Measurements from ENCODE around the gene BMPR1B. TPM values are rescaled to one million over a fixed set of nuclear protein-coding genes. Genes with fewer than 3 reads are reported as not detected.

The BMPR1B gene
- total RNA-seq, 3 donors from 2014 or later (not counting 1 experiment from before 2014, with no cell fraction given), result 0.25 TPM; not detected in 2

- no peaks in the 10 kb centered on the region for H3K27me3 ChIP-seq (ENCODE audit: control insufficient read depth, insufficient read depth, low read length)
- Mint-ChIP-seq H3K27me3 (ENCODE audit: low read depth in 2 of 2) (peaks cover 0 to 8% of the 10 kb centered on the region in 2 donors), H3K4me1 (no peaks in the 10 kb centered on the region), H3K9me3 (no peaks in the 10 kb centered on the region), H3K36me3 (no peaks in the 10 kb centered on the region), H3K27ac (no peak overlapping the region), H3K4me3 (no peak overlapping the region)
- 86% methylated on average over 2 of the region's 3 CpGs for WGBS (ENCODE audit: insufficient coverage)
- no peak for ATAC-seq
- no peak overlapping the region for H3K4me3 ChIP-seq (ENCODE audit: low read length)
- no peaks in the 10 kb centered on the region for H3K4me1 ChIP-seq (ENCODE audit: control insufficient read depth, insufficient read depth, low read length)
- TF ChIP-seq CTCF (IDR thresholded peaks at IDR 0.05), result no peak
- H3K27ac ChIP-seq (ENCODE audit: low read length), result no peak overlapping the region
- intact Hi-C loops (cut with micrococcal nuclease), result no loop called here
- no peaks in the 10 kb centered on the region for H3K9me3 ChIP-seq (ENCODE audit: control insufficient read depth, insufficient read depth, low read length)
- H3K36me3 ChIP-seq (ENCODE audit: control insufficient read depth, insufficient read depth, low read length), result no peaks in the 10 kb centered on the region
- DNase-seq, result no peak
These were observed 250.2 kb downstream of the BMPR1B start for GRCh38 chr4:95007998-95008397.

- Histone ChIP-seq H3K9me3 (ENCODE audit: control insufficient read depth, insufficient read depth, low read length) (no peaks in the 10 kb centered on the region), H3K27ac (ENCODE audit: low read length) (no peak overlapping the region), H3K36me3 (ENCODE audit: control insufficient read depth, insufficient read depth, low read length) (no peaks in the 10 kb centered on the region), H3K27me3 (ENCODE audit: control insufficient read depth, insufficient read depth, low read length) (no peaks in the 10 kb centered on the region), H3K4me3 (ENCODE audit: low read length) (no peak overlapping the region), H3K4me1 (ENCODE audit: control insufficient read depth, insufficient read depth, low read length) (no peaks in the 10 kb centered on the region)
- intact Hi-C loops (cut with micrococcal nuclease), result no loop called here
- Mint-ChIP-seq H3K27ac (no peak overlapping the region), H3K36me3 (no peaks in the 10 kb centered on the region), H3K27me3 (ENCODE audit: low read depth in 2 of 2) (no peaks in the 10 kb centered on the region), H3K9me3 (no peaks in the 10 kb centered on the region), H3K4me1 (no peaks in the 10 kb centered on the region), H3K4me3 (no peak overlapping the region)
- 100% methylated on average over 2 of the region's 2 CpGs for WGBS (ENCODE audit: insufficient coverage)
- DNase-seq (no peak), ATAC-seq (no peak)
- TF ChIP-seq CTCF (IDR thresholded peaks at IDR 0.05), result no peak
These were observed 255.5 kb downstream of the BMPR1B start for GRCh38 chr4:95013236-95013635.

DNA sequence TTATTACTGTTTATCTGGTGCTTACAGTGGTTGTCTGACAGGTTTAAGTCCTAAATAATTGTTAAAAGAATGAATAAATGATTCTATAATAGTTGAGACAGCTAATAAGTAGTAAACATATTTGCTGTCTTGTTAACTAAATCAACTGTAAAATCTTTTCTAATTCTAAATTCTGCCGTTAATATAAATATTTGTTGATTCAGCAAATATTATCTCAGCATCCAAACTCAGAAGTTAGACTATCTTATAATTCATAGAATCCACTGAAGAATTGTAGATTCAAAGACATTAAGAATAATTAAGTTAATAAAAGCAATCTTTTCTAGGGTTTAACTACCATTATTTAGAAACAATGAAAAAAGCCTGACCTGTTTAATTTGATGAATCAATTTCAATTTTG is 256.3 kb downstream of the BMPR1B start:
- no peaks in the 10 kb centered on the region for H3K36me3 Mint-ChIP-seq
- Histone ChIP-seq H3K27ac (ENCODE audit: low read length) (no peak overlapping the region), H3K9me3 (ENCODE audit: control insufficient read depth, insufficient read depth, low read length) (no peaks in the 10 kb centered on the region), H3K36me3 (ENCODE audit: control insufficient read depth, insufficient read depth, low read length) (no peaks in the 10 kb centered on the region), H3K4me3 (ENCODE audit: low read length) (no peak overlapping the region), H3K4me1 (ENCODE audit: control insufficient read depth, insufficient read depth, low read length) (no peaks in the 10 kb centered on the region), H3K27me3 (ENCODE audit: control insufficient read depth, insufficient read depth, low read length) (no peaks in the 10 kb centered on the region)
- intact Hi-C loops (cut with micrococcal nuclease), result no loop called here
- WGBS (ENCODE audit: insufficient coverage), result no CpG with 5 or more reads among the region's 1 CpG
- H3K27me3 Mint-ChIP-seq (ENCODE audit: low read depth in 2 of 2), result no peaks in the 10 kb centered on the region
- DNase-seq, result no peak
- no peak overlapping the region for H3K27ac Mint-ChIP-seq
- H3K4me3 Mint-ChIP-seq, result no peak overlapping the region
- no peak for TF ChIP-seq CTCF (IDR thresholded peaks at IDR 0.05)
- no peaks in the 10 kb centered on the region for H3K4me1 Mint-ChIP-seq
- no peak for ATAC-seq
- H3K9me3 Mint-ChIP-seq, result no peaks in the 10 kb centered on the region

DNA sequence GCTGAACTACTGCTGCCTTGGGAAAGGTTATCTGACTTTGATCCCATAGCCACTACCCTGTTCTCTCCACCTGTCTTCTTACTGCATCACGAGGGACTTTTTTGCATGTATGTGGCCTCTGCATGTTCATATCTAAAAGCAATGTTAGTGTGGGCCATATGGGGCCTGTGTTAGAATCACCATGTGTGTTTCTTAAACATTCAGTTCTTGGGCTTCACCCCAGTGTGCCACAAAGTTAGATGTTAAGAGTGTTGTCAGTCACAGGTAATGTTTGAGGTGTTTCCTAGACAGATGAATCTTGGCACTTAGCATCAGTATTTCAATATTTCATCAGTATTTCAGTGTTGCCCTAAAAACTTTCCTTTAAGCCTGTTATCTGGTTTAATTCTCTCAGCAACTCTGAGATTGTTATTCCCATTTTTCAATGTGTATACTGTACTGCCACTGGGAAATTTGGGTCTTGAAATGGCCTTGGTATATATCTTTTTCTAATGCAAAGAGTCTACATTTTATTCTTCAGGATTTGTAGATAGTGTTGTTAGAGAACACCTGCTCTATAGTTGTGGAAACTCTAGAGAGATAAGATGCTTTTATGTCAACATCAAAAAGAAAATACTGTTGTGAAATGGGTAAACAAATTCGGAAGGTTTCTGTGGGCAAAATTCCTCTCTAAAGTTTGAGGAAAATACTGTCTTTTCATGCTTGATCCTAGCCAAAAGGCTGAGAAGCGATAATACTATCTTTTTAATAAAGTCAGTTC is 259.7 kb downstream of the BMPR1B start:
- DNase-seq, result no peak
- no peaks in the 10 kb centered on the region for H3K36me3 ChIP-seq (ENCODE audit: control insufficient read depth, insufficient read depth, low read length)
- TF ChIP-seq CTCF (IDR thresholded peaks at IDR 0.05), result no peak
- Mint-ChIP-seq H3K4me3 (no peak overlapping the region), H3K27me3 (ENCODE audit: low read depth in 2 of 2) (no peaks in the 10 kb centered on the region), H3K9me3 (no peaks in the 10 kb centered on the region), H3K4me1 (no peaks in the 10 kb centered on the region), H3K36me3 (no peaks in the 10 kb centered on the region), H3K27ac (no peak overlapping the region)
- H3K4me3 ChIP-seq (ENCODE audit: low read length), result no peak overlapping the region
- intact Hi-C loops (cut with micrococcal nuclease), result no loop called here
- no peaks in the 10 kb centered on the region for H3K4me1 ChIP-seq (ENCODE audit: control insufficient read depth, insufficient read depth, low read length)
- no peaks in the 10 kb centered on the region for H3K9me3 ChIP-seq (ENCODE audit: control insufficient read depth, insufficient read depth, low read length)
- ATAC-seq, result no peak
- no peaks in the 10 kb centered on the region for H3K27me3 ChIP-seq (ENCODE audit: control insufficient read depth, insufficient read depth, low read length)
- no peak overlapping the region for H3K27ac ChIP-seq (ENCODE audit: low read length)
- WGBS (ENCODE audit: insufficient coverage), result 100% methylated on average over 1 of the region's 3 CpGs

Data from natural killer cell (primary cell).